GM12878 (cell line): ENCODE data around the gene SELENOO. TPM values are rescaled to one million over a fixed set of nuclear protein-coding genes. Genes with fewer than 3 reads are reported as not detected.

Experiments
- ATAC-seq: fragments of 200-7000 bp; cut with Tn5 transposase; 3 replicates; pipeline ENCODE4 v1.9.1; 2020; ENCODE audit warnings: mild to moderate bottlenecking, moderate library complexity
- BruUV-seq: library from RNA; stranded (reverse); fragments of 400-500 nt; replicated peaks from 2 replicates; lab custom pipeline; 2021; lab: Mats Ljungman, UMichigan
- CTCF ChIA-PET: fragments of 300-600 bp; sonication (Branson Sonifier 250); formaldehyde crosslinking; extraction: SDS; loops from one replicate; lab custom pipeline; 2021; ENCODE audit warnings: inconsistent platforms; lab: Yijun Ruan, JAX
- POLR2A ChIA-PET: fragments of 350-600 bp; formaldehyde crosslinking; extraction: SDS; loops from one replicate; lab custom pipeline; 2021; ENCODE audit warnings: inconsistent platforms; lab: Charles Lee
- RAD21 ChIA-PET: fragments of 300-600 bp; sonication (Branson Sonifier 250); formaldehyde crosslinking; loops from one replicate; lab custom pipeline; 2023; ENCODE audit warnings: antibody characterized with exemption; ENCODE audit not compliant: unreplicated experiment; lab: Charles Lee
- SMC1A ChIA-PET: fragments of 300-600 bp; sonication (Branson Sonifier 250); formaldehyde crosslinking; loops from one replicate; lab custom pipeline; 2023; ENCODE audit not compliant: unreplicated experiment, uncharacterized antibody; lab: Charles Lee
- DNase-seq: peaks from one replicate; pipeline ENCODE4 v3.0.0-alpha.2; 2011; ENCODE audit warnings: low read depth, low spot score
- FAIRE-seq: peaks from 3 replicates; lab custom pipeline; 2011; peaks lifted over from hg19 to GRCh38; lab: Jason Lieb, UNC
- H2AFZ ChIP-seq: 2 replicates; pipeline ENCODE4 v1.6.0; 2011; ENCODE audit warnings: low read depth, low read length, control low read depth; ENCODE audit not compliant: control insufficient read depth
- H3K27ac ChIP-seq: 2 replicates; pipeline ENCODE4 v1.5.1; 2011; ENCODE audit warnings: control low read depth; ENCODE audit not compliant: control insufficient read depth, insufficient read depth
- H3K27me3 ChIP-seq, 2 experiments: replicated peaks in 1 of 2; 2 replicates each; pipeline versions ENCODE4 v1.6.0 to v1.6.1; 2011; ENCODE audit warnings: low read length in 1 of 2; ENCODE audit not compliant: control insufficient read depth in 2 of 2, insufficient read depth in 2 of 2
- H3K36me3 ChIP-seq, 2 experiments: 2 replicates each; pipeline ENCODE4 v1.5.1; 2011; ENCODE audit warnings: low read length in 1 of 2; ENCODE audit not compliant: control insufficient read depth in 2 of 2, insufficient read depth in 2 of 2
- H3K4me1 ChIP-seq: 2 replicates; pipeline ENCODE4 v1.6.1; 2011; ENCODE audit warnings: mild to moderate bottlenecking, low read length, moderate library complexity, mixed read lengths; ENCODE audit not compliant: control insufficient read depth, insufficient read depth
- H3K4me2 ChIP-seq: 2 replicates; pipeline ENCODE4 v1.6.0; 2011; ENCODE audit warnings: control low read depth; ENCODE audit not compliant: control insufficient read depth, insufficient read depth
- H3K4me3 ChIP-seq: fragments of 200-600 bp; sonication (generic); 2 replicates; pipeline ENCODE4 v1.5.1; 2016
- H3K79me2 ChIP-seq: 2 replicates; pipeline ENCODE4 v1.6.0; 2011; ENCODE audit warnings: low read length; ENCODE audit not compliant: control insufficient read depth, insufficient read depth
- H3K9ac ChIP-seq: 2 replicates; pipeline ENCODE4 v1.8.0; 2011; ENCODE audit warnings: low read length, control low read depth, mixed read lengths; ENCODE audit not compliant: control insufficient read depth, insufficient read depth
- H3K9me3 ChIP-seq: replicated peaks from 3 replicates; pipeline ENCODE4 v1.5.1; 2011; ENCODE audit warnings: mild to moderate bottlenecking, low read length; ENCODE audit not compliant: control insufficient read depth, insufficient read depth
- H4K20me1 ChIP-seq: 2 replicates; pipeline ENCODE4 v1.6.0; 2011; ENCODE audit not compliant: control insufficient read depth, insufficient read depth
- BACH1 ChIP-seq: fragments of 450-650 bp; IDR thresholded peaks from 2 replicates; pipeline ENCODE4 v1.6.1; 2017; ENCODE audit warnings: mild to moderate bottlenecking, borderline replicate concordance
- BCL3 ChIP-seq: IDR thresholded peaks from 2 replicates; pipeline ENCODE4 v1.6.1; 2011; ENCODE audit warnings: borderline replicate concordance, low read depth, mild to moderate bottlenecking, moderate library complexity, low read length; ENCODE audit not compliant: insufficient read depth, poor library complexity, severe bottlenecking
- BHLHE40 ChIP-seq, 2 experiments: fragments of 450-650 bp in 1 of 2; IDR thresholded peaks; 2 replicates each; pipeline ENCODE4 v1.6.1; 2011 to 2017; ENCODE audit warnings: low read depth in 2 of 2, borderline replicate concordance in 1 of 2, improper control_type of control experiment in 1 of 2, low read length in 1 of 2, mild to moderate bottlenecking in 1 of 2
- IKZF1 ChIP-seq: fragments of 450-650 bp; conservative IDR thresholded peaks from 2 replicates; pipeline ENCODE4 v1.6.1; 2017; ENCODE audit warnings: antibody characterized with exemption, mild to moderate bottlenecking
- MEF2B ChIP-seq: fragments of 450-650 bp; IDR thresholded peaks from 2 replicates; pipeline ENCODE4 v1.6.1; 2018; ENCODE audit warnings: mild to moderate bottlenecking, moderate library complexity; ENCODE audit not compliant: partially characterized antibody, poor library complexity, severe bottlenecking
- WGBS: methylation state at CpG from one replicate; pipeline ENCODE4 v1.1.6; 2016; ENCODE audit warnings: low lambda C conversion rate; ENCODE audit not compliant: insufficient replicate concordance, insufficient coverage; ENCODE audit errors: missing lambda C conversion rate; 5-methylcytosine and 5-hydroxymethylcytosine counted together
- in situ Hi-C: fragments of 300-500 bp; cut with MboI; formaldehyde crosslinking; loops from 9 replicates; pipeline ENCODE4 v1.14.3; 2018; ENCODE audit warnings: mixed read lengths
- intact Hi-C: fragments of 100-400 bp; cut with micrococcal nuclease; formaldehyde crosslinking; loops from one replicate; pipeline ENCODE4 v1.14.2; 2022; ENCODE audit not compliant: unreplicated experiment
- polyA plus RNA-seq, 11 experiments: library from polyadenylated mRNA; depleted of rRNA in 4 of 11; unstranded in 6 of 11; stranded (reverse) in 5 of 11; fragments of >200 nt; fragmentation: Nextera tagmentation in 4 of 11; fragmentation: Illumina TruSeq in 1 of 11; extraction: Ambion mirVana in 4 of 11; extraction: Trizol in 1 of 11; gene quantifications; 1 replicate in 1 of 11; 2 replicates in 10 of 11; pipeline versions ENCODE4 v1.2.1 to v1.2.3, GENCODE V29; 2011 to 2016; ENCODE audit warnings: inconsistent platforms in 2 of 11, missing spikeins in 2 of 11, low read depth in 1 of 11
- total RNA-seq, 4 experiments: library from RNA; depleted of rRNA in 3 of 4; stranded (reverse); fragments of >200 nt in 3 of 4; fragmentation: Illumina TruSeq in 1 of 4; extraction: Trizol in 1 of 4; gene quantifications; 2 replicates each; pipeline versions ENCODE4 v1.2.1 to v1.2.3, GENCODE V29; 2013 to 2021
- TF ChIP-seq, protein P1 (sequence below): fragments of 450-650 bp; conservative IDR thresholded peaks from 2 replicates; pipeline ENCODE4 v1.6.1; 2017; ENCODE audit warnings: mild to moderate bottlenecking, moderate library complexity

The SELENOO gene
- total and polyA plus RNA-seq, 10 of the 15 experiments (the other 5 are each of a cell fraction or from before 2014, with no cell fraction given): 0.42 to 23.3 (median 3.3) TPM

GRCh38 chr22:50179937-50180726, 20.7 kb upstream of the SELENOO start:
- no peak for ATAC-seq
- peaks cover 4% of the 10 kb centered on the region for H3K4me1 ChIP-seq
- BruUV-seq: no TSS peak
- in situ Hi-C loops: no loop called here
- TF ChIP-seq BCL3: peak; percentile 55
- peak in 1 of 2 experiments; percentile 29; a peak in 1 of 4 replicates for TF ChIP-seq BHLHE40 (IDR thresholded peaks at IDR 0.05; ENCODE audit: borderline replicate concordance in 1 of 2, low read depth in 2 of 2, low read length in 1 of 2)
- TF ChIP-seq, protein P1, sequence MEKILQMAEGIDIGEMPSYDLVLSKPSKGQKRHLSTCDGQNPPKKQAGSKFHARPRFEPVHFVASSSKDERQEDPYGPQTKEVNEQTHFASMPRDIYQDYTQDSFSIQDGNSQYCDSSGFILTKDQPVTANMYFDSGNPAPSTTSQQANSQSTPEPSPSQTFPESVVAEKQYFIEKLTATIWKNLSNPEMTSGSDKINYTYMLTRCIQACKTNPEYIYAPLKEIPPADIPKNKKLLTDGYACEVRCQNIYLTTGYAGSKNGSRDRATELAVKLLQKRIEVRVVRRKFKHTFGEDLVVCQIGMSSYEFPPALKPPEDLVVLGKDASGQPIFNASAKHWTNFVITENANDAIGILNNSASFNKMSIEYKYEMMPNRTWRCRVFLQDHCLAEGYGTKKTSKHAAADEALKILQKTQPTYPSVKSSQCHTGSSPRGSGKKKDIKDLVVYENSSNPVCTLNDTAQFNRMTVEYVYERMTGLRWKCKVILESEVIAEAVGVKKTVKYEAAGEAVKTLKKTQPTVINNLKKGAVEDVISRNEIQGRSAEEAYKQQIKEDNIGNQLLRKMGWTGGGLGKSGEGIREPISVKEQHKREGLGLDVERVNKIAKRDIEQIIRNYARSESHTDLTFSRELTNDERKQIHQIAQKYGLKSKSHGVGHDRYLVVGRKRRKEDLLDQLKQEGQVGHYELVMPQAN: no peak
- no peak for TF ChIP-seq MEF2B
- TF ChIP-seq IKZF1: no peak
- no peak for TF ChIP-seq BACH1
- TF ChIP-seq, all 136 proteins: peak for 2
- 20% methylated on average over 39 of the region's 39 CpGs for WGBS
- Histone ChIP-seq H3K27me3 (no peaks in the 10 kb centered on the region), H2AFZ (no peak overlapping the region), H3K79me2 (no peaks in the 10 kb centered on the region), H3K4me2 (no peak overlapping the region), H3K4me3 (no peak overlapping the region), H3K9ac (no peak overlapping the region), H3K36me3 (no peaks in the 10 kb centered on the region), H4K20me1 (no peaks in the 10 kb centered on the region), H3K9me3 (no peaks in the 10 kb centered on the region), H3K27ac (no peak overlapping the region)
- ChIA-PET POLR2A (no interaction called here), SMC1A (no interaction called here), CTCF (no interaction called here), RAD21 (no interaction called here)
- no peak for FAIRE-seq
- intact Hi-C loops: no loop called here
- DNase-seq: no peak
